ENCODE results near the gene CCDC190. TPM values are rescaled to one million over a fixed set of nuclear protein-coding genes. Genes with fewer than 3 reads are reported as not detected.

The CCDC190 gene
- total and polyA plus RNA-seq, 2 of the 4 experiments (the other 2 are of a cell fraction), result 0.10 to 0.36 TPM

DNA sequence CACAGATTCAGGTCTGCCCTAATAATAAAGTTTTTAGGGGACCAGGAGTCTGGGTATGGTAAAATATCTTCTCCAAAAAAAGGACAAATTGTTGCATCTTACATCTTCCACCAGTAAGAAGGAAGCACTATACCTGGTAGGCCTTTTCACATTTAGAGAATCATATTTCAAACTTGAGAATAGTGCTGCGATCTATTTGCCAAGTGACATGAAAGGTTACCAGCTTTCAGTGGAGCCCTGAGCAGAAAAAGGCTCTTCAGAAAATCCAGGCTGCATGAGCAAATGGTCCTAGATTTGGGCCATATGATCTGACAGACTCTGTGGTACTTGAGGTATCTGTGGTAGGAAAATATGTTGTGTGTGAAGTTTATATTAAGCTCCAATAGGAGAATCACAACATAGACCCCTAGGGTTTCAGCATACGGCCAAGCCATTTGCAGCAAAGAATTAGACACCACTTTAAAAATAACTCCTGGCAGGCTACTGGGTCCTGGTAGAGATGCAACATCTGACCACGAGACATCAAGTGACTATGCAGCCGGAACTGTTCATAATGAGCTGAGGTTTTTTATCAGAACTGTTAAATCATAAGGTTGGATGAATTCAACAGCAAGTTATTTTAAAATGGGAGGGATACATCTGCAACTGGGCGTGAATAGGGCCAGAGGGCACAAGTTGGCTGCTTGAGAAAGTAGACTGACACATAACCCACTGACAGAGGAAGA, 38.6 kb upstream of the CCDC190 start:
- Histone ChIP-seq H3K27ac (ENCODE audit: insufficient read depth, low read length) (no peak overlapping the region), H4K8ac (ENCODE audit: low read depth in 2 of 2, low read length in 2 of 2) (no peak overlapping the region), H3K9me3 (ENCODE audit: control insufficient read depth, insufficient read depth, low read length) (no peaks in the 10 kb centered on the region), H3K4me3 (ENCODE audit: insufficient read depth, low read depth, low read length) (no peak overlapping the region), H2AK9ac (replicated peaks; ENCODE audit: low read depth, low read length, poor library complexity) (no peak overlapping the region), H2BK20ac (ENCODE audit: low read depth, low read length) (0 out of 2 replicates have a peak overlapping the region, but pooled peaks have one; percentile 9), H2BK5ac (ENCODE audit: low read depth, low read length, poor library complexity, severe bottlenecking) (no peak overlapping the region), H4K91ac (ENCODE audit: insufficient read depth, low read depth, low read length) (no peak overlapping the region), H2AK5ac (ENCODE audit: low read depth, low read length) (no peak overlapping the region), H3K4me1 (ENCODE audit: control insufficient read depth, insufficient read depth, low read length) (peaks cover 7% of the 10 kb centered on the region), H3K4me2 (ENCODE audit: low read depth, low read length) (peak overlapping the region; percentile 31), H4K5ac (ENCODE audit: low read depth, low read length) (peak overlapping the region; percentile 72; the same call in 1 of the 2 replicates), H3K56ac (ENCODE audit: extremely low read depth, insufficient read depth, low read length) (no peak overlapping the region), H3K79me1 (ENCODE audit: low read depth in 1 of 2, low read length in 2 of 2) (no peaks in the 10 kb centered on the region), H3K14ac (replicated peaks; ENCODE audit: low read depth, low read length) (0 out of 2 replicates have a peak overlapping the region, but pooled peaks have one; percentile 2), H3K23ac (ENCODE audit: low read depth, low read length) (no peak overlapping the region), H3K9ac (ENCODE audit: low read depth, low read length) (no peak overlapping the region), H2BK120ac (ENCODE audit: low read depth, low read length) (no peak overlapping the region), H2AFZ (replicated peaks; ENCODE audit: low read length, poor library complexity) (no peak overlapping the region), H3K18ac (ENCODE audit: low read depth, low read length) (peak overlapping the region; percentile 39; the same call in 1 of the 2 replicates), H4K20me1 (ENCODE audit: insufficient read depth, low read length) (no peaks in the 10 kb centered on the region), H3K27me3 (ENCODE audit: control insufficient read depth, insufficient read depth, low read length) (no peaks in the 10 kb centered on the region), H3K36me3 (ENCODE audit: control insufficient read depth, insufficient read depth, low read length) (no peaks in the 10 kb centered on the region), H3K4ac (ENCODE audit: low read depth, low read length) (no peak overlapping the region), H3K9me1 (ENCODE audit: insufficient read depth, low read length) (peaks cover 1% of the 10 kb centered on the region), H2BK15ac (ENCODE audit: low read depth, low read length) (no peak overlapping the region)
- dilution Hi-C loops (cut with HindIII; ENCODE audit: low sequenced_read_pairs, unreplicated experiment) (no loop called here), intact Hi-C loops (cut with micrococcal nuclease) (no loop called here), in situ Hi-C loops (cut with MboI; ENCODE audit: low sequenced_read_pairs) (no loop called here)
- DNase-seq (peak; percentile 94), ATAC-seq (ENCODE audit: low read depth) (peak; percentile 71)
- ChIA-PET POLR2A (ENCODE audit: unreplicated experiment) (no interaction called here), CTCF (interaction anchor here (0.6 kb wide), 1 partner anchor 207 kb away, joined by 5 read pairs; no protein-coding TSS in a partner anchor)
- peak; percentile 50; the same call in 1 of the 2 replicates for TF ChIP-seq CEBPB (IDR thresholded peaks at IDR 0.05; ENCODE audit: low read depth, low read length)
- TF ChIP-seq FOS (IDR thresholded peaks at IDR 0.05; ENCODE audit: low read depth, low read length), result no peak
- no peak for TF ChIP-seq MXI1 (IDR thresholded peaks at IDR 0.05; ENCODE audit: borderline replicate concordance, low read depth, low read length)
- TF ChIP-seq MAFK (IDR thresholded peaks at IDR 0.05; ENCODE audit: low read depth, low read length), result no peak
- no peak for TF ChIP-seq MAZ (IDR thresholded peaks at IDR 0.05; ENCODE audit: borderline replicate concordance, low read depth, low read length)
- TF ChIP-seq, protein P1, sequence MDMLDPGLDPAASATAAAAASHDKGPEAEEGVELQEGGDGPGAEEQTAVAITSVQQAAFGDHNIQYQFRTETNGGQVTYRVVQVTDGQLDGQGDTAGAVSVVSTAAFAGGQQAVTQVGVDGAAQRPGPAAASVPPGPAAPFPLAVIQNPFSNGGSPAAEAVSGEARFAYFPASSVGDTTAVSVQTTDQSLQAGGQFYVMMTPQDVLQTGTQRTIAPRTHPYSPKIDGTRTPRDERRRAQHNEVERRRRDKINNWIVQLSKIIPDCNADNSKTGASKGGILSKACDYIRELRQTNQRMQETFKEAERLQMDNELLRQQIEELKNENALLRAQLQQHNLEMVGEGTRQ (IDR thresholded peaks at IDR 0.05; ENCODE audit: low read depth, low read length), result peak; percentile 49; the same call in 1 of the 2 replicates
- TF ChIP-seq BHLHE40 (IDR thresholded peaks at IDR 0.05; ENCODE audit: low read depth, low read length), result 0 out of 2 replicates have a peak, but pooled peaks have one; percentile 38
- peak; percentile 20; the same call in 1 of the 2 replicates for TF ChIP-seq RAD21 (IDR thresholded peaks at IDR 0.05; ENCODE audit: low read length)
- no TSS peak for BruUV-seq (replicated peaks)
- WGBS, 2 experiments (ENCODE audit: extremely low coverage in 2 of 2, insufficient read length in 1 of 2), result 100% methylated on average over 1 of the region's 5 CpGs; no CpG with 5 or more reads in 1 of the 2 experiments

Measured in IMR-90 (cell line).